K562 (cell line): ENCODE results near the gene ATG7. TPM values are rescaled to one million over a fixed set of nuclear protein-coding genes. Genes with fewer than 3 reads are reported as not detected.

Experiments used
- ATAC-seq: fragments of 200-7000 bp; cut with Tn5 transposase; 3 replicates; pipeline ENCODE4 v1.9.1; 2020; ENCODE audit warnings: moderate library complexity
- BruUV-seq: library from RNA; stranded (reverse); fragments of 400-500 nt; replicated peaks from 2 replicates; lab custom pipeline; 2021; lab: Mats Ljungman, UMichigan
- CTCF ChIA-PET: fragments of 300-600 bp; formaldehyde crosslinking; extraction: SDS; loops from one replicate; lab custom pipeline; 2021; ENCODE audit warnings: low intra/inter-chr PET ratio; lab: Yijun Ruan, JAX
- POLR2A ChIA-PET: fragments of 300-600, 350-650 bp; sonication (Branson Sonifier 250); formaldehyde crosslinking; extraction: SDS; loops from one replicate; lab custom pipeline; 2021; ENCODE audit warnings: antibody characterized with exemption, inconsistent platforms; lab: Yijun Ruan, JAX
- DNase-seq, 4 experiments: peaks; one replicate each; pipeline versions ENCODE4 v3.0.0 to v3.0.0-alpha.2; 2011 to 2018; ENCODE audit warnings: low spot score in 3 of 4, mixed read lengths in 3 of 4; ENCODE audit errors: extremely low read depth in 1 of 4
- FAIRE-seq: peaks from 2 replicates; lab custom pipeline; 2011; peaks lifted over from hg19 to GRCh38; lab: Jason Lieb, UNC
- H2AFZ ChIP-seq: 2 replicates; pipeline ENCODE4 v1.6.0; 2011; ENCODE audit warnings: low read depth, low read length, control low read depth, inconsistent platforms
- H3K27ac ChIP-seq: fragments of 200-600 bp; 3 replicates; pipeline ENCODE4 v1.8.0; 2011; ENCODE audit warnings: low read depth, mild to moderate bottlenecking, control low read depth, inconsistent platforms, low read length, moderate library complexity, mixed read lengths; ENCODE audit errors: extremely low read depth
- H3K27me3 ChIP-seq, 2 experiments: fragments of 300-600 bp in 1 of 2; 2 replicates in 1 of 2; 3 replicates in 1 of 2; pipeline versions ENCODE4 v1.6.0 to v1.8.0; 2011; ENCODE audit warnings: inconsistent platforms in 2 of 2, low read length in 2 of 2, mild to moderate bottlenecking in 1 of 2, mixed read lengths in 1 of 2, moderate library complexity in 1 of 2; ENCODE audit not compliant: control insufficient read depth in 2 of 2, insufficient read depth in 2 of 2
- H3K36me3 ChIP-seq: fragments of 300-600 bp; 3 replicates; pipeline ENCODE4 v1.8.0; 2011; ENCODE audit warnings: mild to moderate bottlenecking, low read length, inconsistent platforms; ENCODE audit not compliant: control insufficient read depth, insufficient read depth
- H3K4me1 ChIP-seq, 2 experiments: fragments of 200-600 bp in 1 of 2; replicated peaks in 1 of 2; 2 replicates in 1 of 2; 3 replicates in 1 of 2; pipeline versions ENCODE4 v1.5.1 to v1.8.0; 2011; ENCODE audit warnings: inconsistent platforms in 2 of 2, low read length in 2 of 2, mild to moderate bottlenecking in 1 of 2, mixed read lengths in 1 of 2, moderate library complexity in 1 of 2; ENCODE audit not compliant: control insufficient read depth in 2 of 2, insufficient read depth in 2 of 2
- H3K4me2 ChIP-seq: 2 replicates; pipeline ENCODE4 v1.6.1; 2011; ENCODE audit warnings: low read length, control low read depth, inconsistent platforms, mixed read lengths; ENCODE audit not compliant: insufficient read depth
- H3K4me3 ChIP-seq: fragments of 200-600 bp; sonication (generic), shearing (Covaris generic); 2 replicates; pipeline ENCODE4 v1.5.1; 2016; ENCODE audit warnings: control low read depth, inconsistent platforms
- H3K79me2 ChIP-seq: fragments of 200-600 bp; 3 replicates; pipeline ENCODE4 v1.8.0; 2011; ENCODE audit warnings: low read length, inconsistent platforms; ENCODE audit not compliant: control insufficient read depth, insufficient read depth
- H3K9ac ChIP-seq, 2 experiments: 2 replicates each; pipeline versions ENCODE4 v1.6.0 to v1.6.1; 2011; ENCODE audit warnings: low read depth in 2 of 2, low read length in 2 of 2, control low read depth in 1 of 2, inconsistent platforms in 1 of 2, mild to moderate bottlenecking in 1 of 2, mixed read lengths in 1 of 2; ENCODE audit not compliant: insufficient read depth in 1 of 2
- H3K9me1 ChIP-seq: one replicate; pipeline ENCODE4 v1.6.0; 2011; ENCODE audit warnings: inconsistent platforms, mild to moderate bottlenecking, low read length, moderate library complexity; ENCODE audit not compliant: control insufficient read depth, insufficient read depth
- H3K9me3 ChIP-seq: replicated peaks from 2 replicates; pipeline ENCODE4 v1.5.1; 2011; ENCODE audit warnings: low read depth, low read length, inconsistent platforms; ENCODE audit not compliant: control insufficient read depth, insufficient read depth
- H4K20me1 ChIP-seq: replicated peaks from 2 replicates; pipeline ENCODE4 v1.6.1; 2011; ENCODE audit warnings: low read length, inconsistent platforms, mixed read lengths; ENCODE audit not compliant: control insufficient read depth, insufficient read depth
- FOS ChIP-seq: IDR thresholded peaks from 3 replicates; pipeline ENCODE4 v1.6.1; 2011; ENCODE audit not compliant: insufficient read length; ENCODE audit errors: extremely low read depth
- IRF2 ChIP-seq: sonication (generic); formaldehyde crosslinking; IDR thresholded peaks from 2 replicates; pipeline ENCODE4 v1.8.1; 2022; ENCODE audit warnings: mild to moderate bottlenecking, missing genetic modification reagents
- REST ChIP-seq, 2 experiments: fragments of 450-650 bp; formaldehyde crosslinking in 1 of 2; IDR thresholded peaks; 2 replicates each; pipeline versions ENCODE4 v1.4.0 to v1.6.1; 2014 to 2020; ENCODE audit warnings: mild to moderate bottlenecking in 2 of 2, borderline replicate concordance in 1 of 2, low read depth in 1 of 2
- ZBTB43 ChIP-seq: sonication (generic); formaldehyde crosslinking; IDR thresholded peaks from 2 replicates; pipeline ENCODE4 v1.8.0; 2023; ENCODE audit warnings: mild to moderate bottlenecking, missing genetic modification reagents
- ZNF274 ChIP-seq: IDR thresholded peaks from 2 replicates; pipeline ENCODE4 v1.6.1; 2011; ENCODE audit warnings: low read depth, mild to moderate bottlenecking, low read length, moderate library complexity, borderline replicate concordance
- WGBS: fragments of 100-300 bp; shearing (Covaris generic); methylation state at CpG from one replicate; pipeline ENCODE4 v1.1.6; 2016; ENCODE audit warnings: low coverage, mixed read lengths; ENCODE audit not compliant: insufficient coverage; ENCODE audit errors: missing lambda C conversion rate; 5-methylcytosine and 5-hydroxymethylcytosine counted together
- in situ Hi-C: fragments of 300-500 bp; cut with MboI; formaldehyde crosslinking; loops from 4 replicates; pipeline ENCODE4 v1.15.0; 2018; ENCODE audit warnings: inconsistent platforms, mixed read lengths
- intact Hi-C: fragments of 100-400 bp; cut with micrococcal nuclease; formaldehyde crosslinking; loops from 2 replicates; pipeline ENCODE4 v1.14.2; 2022
- polyA plus RNA-seq, 8 experiments: library from polyadenylated mRNA; depleted of rRNA in 4 of 8; stranded (reverse) in 5 of 8; unstranded in 3 of 8; fragments of >200 nt; fragmentation: Nextera tagmentation in 2 of 8; fragmentation: Illumina TruSeq in 1 of 8; extraction: Ambion mirVana in 2 of 8; extraction: Trizol in 1 of 8; gene quantifications; 2 replicates each; pipeline versions ENCODE4 v1.2.1 to v1.2.3, GENCODE V29; 2011 to 2014; ENCODE audit warnings: inconsistent platforms in 1 of 8, missing spikeins in 1 of 8
- total RNA-seq, 7 experiments: library from RNA; depleted of rRNA in 6 of 7; stranded (reverse); fragments of >200 nt in 6 of 7; fragmentation: Illumina TruSeq in 2 of 7; extraction: Trizol in 2 of 7; gene quantifications; 2 replicates each; pipeline versions ENCODE4 v1.2.1 to v1.2.3, GENCODE V29; 2011 to 2021; ENCODE audit warnings: low replicate concordance in 1 of 7

The ATG7 gene
- total and polyA plus RNA-seq, 9 of the 15 experiments (the other 6 are each of a cell fraction or from before 2014, with no cell fraction given): 18.3 to 45.3 (median 33.6) TPM

- intact Hi-C loops (no loop called here), in situ Hi-C loops (no loop called here)
- Histone ChIP-seq H4K20me1 (peaks cover 19% of the 10 kb centered on the region), H3K4me3 (no peak overlapping the region), H3K36me3 (no peaks in the 10 kb centered on the region; the same call in 2 of the 3 replicates), H2AFZ (no peak overlapping the region), H3K79me2 (no peaks in the 10 kb centered on the region), H3K9me1 (no peaks in the 10 kb centered on the region), H3K9me3 (no peaks in the 10 kb centered on the region), H3K9ac (no peak overlapping the region), H3K27me3 (peaks cover 0 to 23% of the 10 kb centered on the region in 2 experiments; a peak in 2 of 5 replicates), H3K4me1 (peaks cover 0 to 4% of the 10 kb centered on the region in 2 experiments; a peak in 3 of 5 replicates), H3K27ac (no peak overlapping the region), H3K4me2 (no peak overlapping the region)
- no peak for ATAC-seq
- no peak for DNase-seq
- ChIA-PET CTCF (no interaction called here), POLR2A (interaction anchor here (1.3 to 1.4 kb wide), 2 partner anchors 10 to 16 kb away, joined by 3 to 5 read pairs; no protein-coding TSS in a partner anchor)
- 53% methylated on average over 13 of the region's 13 CpGs for WGBS
- BruUV-seq: no TSS peak
- no peak for FAIRE-seq
- TF ChIP-seq REST (IDR thresholded peaks at IDR 0.05; ENCODE audit: borderline replicate concordance) (no peak), REST (CRISPR knock-in tag; IDR thresholded peaks at IDR 0.05; ENCODE audit: low read depth) (no peak), ZNF274 (no peak), IRF2 (CRISPR knock-in tag) (no peak), ZBTB43 (CRISPR knock-in tag) (no peak), FOS (no peak)
Observed at GRCh38 chr3:11569156-11569741, 297.1 kb downstream of the ATG7 start.
